Panc1 (cell line): ENCODE results near the gene MARVELD3. TPM values are rescaled to one million over a fixed set of nuclear protein-coding genes. Genes with fewer than 3 reads are reported as not detected.
A peak's percentile ranks its signal among the peaks of the same experiment; 100 is the strongest.

Experiments
- ATAC-seq: fragments of 200-7000 bp; cut with Tn5 transposase; 2 replicates; pipeline ENCODE4 v1.9.1; 2020; ENCODE audit warnings: mild to moderate bottlenecking, moderate library complexity
- BruUV-seq: library from RNA; stranded (reverse); fragments of 400-500 nt; replicated peaks from 2 replicates; lab custom pipeline; 2021; lab: Mats Ljungman, UMichigan
- CTCF ChIA-PET: fragments of 300-600 bp; sonication (Branson Sonifier 250); formaldehyde crosslinking; loops from one replicate; lab custom pipeline; 2022; ENCODE audit warnings: antibody characterized with exemption; lab: Charles Lee
- POLR2A ChIA-PET: fragments of 300-600 bp; sonication (Branson Sonifier 250); formaldehyde crosslinking; loops from one replicate; lab custom pipeline; 2022; ENCODE audit warnings: antibody characterized with exemption; lab: Charles Lee
- DNase-seq: peaks from one replicate; pipeline ENCODE4 v3.0.0-alpha.2; 2010; ENCODE audit warnings: low read depth, low spot score
- H3K27ac ChIP-seq: 2 replicates; pipeline ENCODE4 v1.5.1; 2011; ENCODE audit warnings: mild to moderate bottlenecking, low read length, inconsistent platforms
- H3K27me3 ChIP-seq: fragments of 200-500 bp; sonication (Bioruptor generic); 2 replicates; pipeline ENCODE4 v1.6.0; 2014; ENCODE audit warnings: low read length, inconsistent platforms; ENCODE audit not compliant: control insufficient read depth, insufficient read depth
- H3K36me3 ChIP-seq: fragments of 200-500 bp; sonication (Bioruptor generic); 2 replicates; pipeline ENCODE4 v1.5.1; 2014; ENCODE audit warnings: inconsistent platforms, mild to moderate bottlenecking, low read length, moderate library complexity; ENCODE audit not compliant: control insufficient read depth, insufficient read depth
- H3K4me1 ChIP-seq: 2 replicates; pipeline ENCODE4 v1.5.1; 2011; ENCODE audit warnings: inconsistent platforms, mild to moderate bottlenecking, low read length, moderate library complexity; ENCODE audit not compliant: control insufficient read depth, insufficient read depth
- H3K4me3 ChIP-seq, 2 experiments: 2 replicates each; pipeline ENCODE4 v1.5.1; 2011 to 2012; ENCODE audit warnings: low read depth in 2 of 2, low read length in 2 of 2, mild to moderate bottlenecking in 2 of 2, inconsistent platforms in 1 of 2, moderate library complexity in 1 of 2
- H3K9me3 ChIP-seq: fragments of 200-500 bp; sonication (Bioruptor generic); 2 replicates; pipeline ENCODE4 v1.5.1; 2014; ENCODE audit warnings: low read depth, mild to moderate bottlenecking, inconsistent platforms, low read length, moderate library complexity; ENCODE audit not compliant: control insufficient read depth, insufficient read depth
- CTCF ChIP-seq: fragments of 450-650 bp; IDR thresholded peaks from 2 replicates; pipeline ENCODE4 v1.5.1; 2017; ENCODE audit warnings: mild to moderate bottlenecking
- POLR2AphosphoS5 ChIP-seq: IDR thresholded peaks from 2 replicates; pipeline ENCODE4 v1.6.1; 2012; ENCODE audit warnings: mild to moderate bottlenecking, low read depth, low read length, moderate library complexity
- REST ChIP-seq, 2 experiments: IDR thresholded peaks; 2 replicates each; pipeline ENCODE4 v1.6.1; 2011 to 2012; ENCODE audit warnings: low read depth in 2 of 2, control low read depth in 1 of 2, low read length in 1 of 2, mild to moderate bottlenecking in 1 of 2, moderate library complexity in 1 of 2; ENCODE audit not compliant: insufficient read depth in 1 of 2
- SIN3A ChIP-seq: IDR thresholded peaks from 2 replicates; pipeline ENCODE4 v1.6.1; 2012; ENCODE audit warnings: low read depth, mild to moderate bottlenecking, low read length, moderate library complexity, borderline replicate concordance; ENCODE audit not compliant: insufficient read depth
- TCF7L2 ChIP-seq: IDR thresholded peaks from 2 replicates; pipeline ENCODE4 v1.6.1; 2011; ENCODE audit warnings: mild to moderate bottlenecking, low read depth, low read length, inconsistent platforms
- in situ Hi-C: cut with HindIII; loops from 2 replicates; pipeline ENCODE4 v1.10.0; 2016; ENCODE audit warnings: low sequenced_read_pairs, low pct_unique_long_range_greater_than_20kb
- intact Hi-C: fragments of 100-400 bp; cut with micrococcal nuclease; formaldehyde crosslinking; loops from one replicate; pipeline ENCODE4 v1.10.0; 2022; ENCODE audit not compliant: unreplicated experiment
- total RNA-seq: library from RNA; stranded (reverse); gene quantifications from one replicate; pipeline ENCODE4 v1.2.1, GENCODE V29; 2021; ENCODE audit not compliant: unreplicated experiment

The MARVELD3 gene
- total RNA-seq, 1 experiment from 2014 or later = 0.08 TPM

- ATAC-seq (peak; percentile 81), DNase-seq (peak; percentile 22)
- in situ Hi-C loops = no loop called here
- no peaks in the 10 kb centered on the region for H3K27me3 ChIP-seq
- no peaks in the 10 kb centered on the region for H3K9me3 ChIP-seq
- TF ChIP-seq TCF7L2 = no peak
- no peak for TF ChIP-seq SIN3A
- TF ChIP-seq REST (IDR thresholded peaks at IDR 0.05; ENCODE audit: insufficient read depth in 1 of 2, low read depth in 2 of 2, low read length in 1 of 2) = no peak
- TF ChIP-seq CTCF = peak; percentile 66
- TF ChIP-seq POLR2AphosphoS5 = no peak
- no TSS peak for BruUV-seq
- CTCF ChIA-PET = no interaction called here
- intact Hi-C loops = no loop called here
- H3K27ac ChIP-seq = no peak overlapping the region
- peaks cover 3% of the 10 kb centered on the region; the same call in 1 of the 2 replicates for H3K36me3 ChIP-seq
- H3K4me3 ChIP-seq = no peak overlapping the region
- POLR2A ChIA-PET = no interaction called here
- no peaks in the 10 kb centered on the region for H3K4me1 ChIP-seq
These were observed 19.5 kb downstream of the MARVELD3 start for GRCh38 chr16:71645450-71645849.

- in situ Hi-C loops (no loop called here), intact Hi-C loops (no loop called here)
- Histone ChIP-seq H3K27ac (no peak overlapping the region), H3K4me3 (no peak overlapping the region), H3K4me1 (no peaks in the 10 kb centered on the region), H3K27me3 (no peaks in the 10 kb centered on the region), H3K36me3 (peaks cover 6% of the 10 kb centered on the region), H3K9me3 (no peaks in the 10 kb centered on the region)
- no TSS peak for BruUV-seq
- no peak for TF ChIP-seq TCF7L2
- no peak for TF ChIP-seq CTCF
- TF ChIP-seq POLR2AphosphoS5 = no peak
- TF ChIP-seq SIN3A = no peak
- TF ChIP-seq REST (IDR thresholded peaks at IDR 0.05; ENCODE audit: insufficient read depth in 1 of 2, low read depth in 2 of 2, low read length in 1 of 2) = no peak
- POLR2A ChIA-PET = no interaction called here
- DNase-seq (no peak), ATAC-seq (no peak)
- CTCF ChIA-PET = no interaction called here
These were observed 21.4 kb downstream of the MARVELD3 start for GRCh38 chr16:71647391-71647790.
